Measurements from ENCODE around the gene SLC39A9.

SLC39A9 gene

DNA sequence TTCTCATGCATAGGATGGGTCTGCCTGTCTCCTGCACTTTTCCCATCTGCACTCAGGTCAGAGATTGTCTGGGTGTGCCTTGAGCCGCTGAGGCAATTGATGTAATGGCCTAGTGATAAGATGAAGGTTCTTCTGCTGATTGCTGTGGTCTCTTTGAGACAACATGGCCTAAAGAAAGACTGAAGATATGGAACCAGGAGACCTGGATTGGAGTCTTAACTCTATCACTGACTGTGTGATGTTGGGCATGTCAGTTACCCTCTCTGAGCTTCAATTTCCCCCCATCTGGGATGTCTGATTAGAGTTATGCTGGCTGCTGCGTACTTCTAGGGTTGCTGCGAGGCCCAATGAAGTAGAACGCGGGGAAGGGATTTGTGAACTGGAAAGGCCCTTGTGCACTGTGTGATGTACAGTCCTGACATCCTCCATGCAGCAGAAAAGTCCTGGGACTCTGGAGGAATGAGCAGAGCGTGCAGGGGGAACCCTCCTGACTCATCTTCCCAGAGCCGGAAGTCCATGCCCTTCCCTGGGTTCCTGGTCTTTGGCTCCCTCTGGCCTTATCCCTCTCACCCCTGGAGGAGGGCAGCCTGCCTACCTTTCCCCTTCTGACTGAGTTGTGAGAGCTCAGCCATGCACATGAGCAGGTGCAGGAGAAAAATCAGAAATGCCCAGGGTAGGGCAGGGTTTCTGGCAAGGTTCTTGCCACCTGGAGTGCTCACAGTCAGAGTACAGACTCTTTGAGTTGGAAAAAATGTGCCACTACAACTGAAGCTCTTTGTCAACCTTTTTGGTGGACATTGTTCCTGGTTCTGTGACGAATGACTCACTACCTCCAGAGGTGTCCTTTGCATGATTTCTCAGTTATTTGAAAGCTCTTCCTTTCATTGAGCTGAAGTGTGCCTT is 107.1 kb downstream of the SLC39A9 start:
- DNase-seq: no peak

DNA sequence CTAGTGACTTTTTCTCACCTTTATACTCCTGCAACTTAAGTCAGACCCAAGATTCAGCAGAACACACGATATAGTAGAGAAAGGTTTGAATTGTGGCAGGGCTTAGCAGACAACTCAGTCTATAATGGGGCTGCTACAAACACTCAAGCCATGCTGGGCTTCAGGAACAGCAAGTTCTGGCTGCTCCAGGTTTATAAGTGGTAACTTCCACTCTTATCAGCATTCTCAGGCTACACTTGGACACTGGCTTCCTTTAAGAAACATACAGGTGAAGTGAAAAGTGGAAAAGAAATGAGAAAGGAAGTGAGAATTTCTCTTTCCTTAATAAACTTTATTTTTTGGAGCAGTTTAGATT is 107.7 kb downstream of the SLC39A9 start:
- DNase-seq: no peak
